HG02885 (cell line): ENCODE data around the gene PKNOX1.
"Not testable (repeated sequence)": the region's sequence is repeated elsewhere in the genome, so short reads cannot be mapped to it uniquely, and the experiment has no call there.

Source experiments
- ATAC-seq: cut with Tn5 transposase; IDR thresholded peaks from one replicate; pipeline ENCODE4 v1.9.1; 2021; ENCODE audit warnings: mild to moderate bottlenecking; ENCODE audit not compliant: unreplicated experiment, poor library complexity

PKNOX1 gene

DNA sequence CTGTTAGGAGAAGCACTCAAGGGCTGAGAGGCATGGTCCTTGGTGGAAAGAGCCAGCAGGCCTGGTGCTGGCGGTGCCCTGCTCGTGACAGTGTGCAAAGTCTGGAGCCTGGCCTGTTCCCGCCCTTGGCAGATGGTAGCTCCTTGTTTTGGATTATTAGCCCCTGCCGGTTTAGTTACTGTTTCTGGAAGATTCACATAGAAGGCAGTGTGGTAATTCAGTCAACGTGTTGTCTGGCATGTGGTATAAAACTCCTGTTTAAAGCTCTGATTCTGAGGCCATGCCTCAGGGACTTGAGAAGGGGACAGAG is 6.8 kb downstream of the PKNOX1 start:
- no peak for ATAC-seq

DNA sequence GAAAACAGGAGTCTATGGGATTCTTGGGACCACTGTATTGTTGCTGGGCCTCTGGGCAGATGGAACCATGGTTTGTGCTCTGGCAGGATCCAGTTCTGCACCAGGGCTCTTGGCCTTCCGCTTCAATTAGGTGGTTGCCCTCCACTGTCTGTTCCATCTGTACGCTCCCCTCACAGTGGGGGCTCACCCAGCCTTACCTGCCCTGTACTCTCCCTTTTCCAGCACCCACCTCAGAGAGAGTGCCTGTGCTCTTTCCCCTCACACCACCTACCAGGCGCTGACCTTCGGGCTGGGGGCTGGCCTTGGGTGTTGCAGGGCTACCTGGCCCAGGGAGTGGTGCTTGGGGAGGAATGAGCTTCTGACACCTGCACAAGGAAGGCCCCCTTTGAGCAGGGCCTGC is 7.5 kb downstream of the PKNOX1 start:
- ATAC-seq: no peak

DNA sequence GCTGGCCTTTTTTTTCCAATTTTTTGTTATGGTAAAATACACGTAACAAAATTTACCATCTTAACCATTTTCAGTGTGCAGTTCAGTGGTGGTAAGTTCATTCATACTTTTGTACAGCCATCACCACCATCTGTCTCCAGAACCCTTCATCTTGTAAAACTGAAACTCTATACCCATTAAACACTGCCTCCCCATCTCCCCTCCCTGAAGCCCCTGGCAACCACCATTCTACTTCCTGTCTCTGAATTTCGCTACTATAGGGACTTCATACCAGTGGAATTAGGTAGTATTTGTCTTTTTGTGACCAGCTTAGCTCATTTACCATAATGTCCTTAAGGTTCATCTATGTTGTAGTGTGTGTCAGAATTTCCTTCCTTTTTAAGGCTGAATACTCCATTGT is 8.7 kb downstream of the PKNOX1 start:
- ATAC-seq: no peak

DNA sequence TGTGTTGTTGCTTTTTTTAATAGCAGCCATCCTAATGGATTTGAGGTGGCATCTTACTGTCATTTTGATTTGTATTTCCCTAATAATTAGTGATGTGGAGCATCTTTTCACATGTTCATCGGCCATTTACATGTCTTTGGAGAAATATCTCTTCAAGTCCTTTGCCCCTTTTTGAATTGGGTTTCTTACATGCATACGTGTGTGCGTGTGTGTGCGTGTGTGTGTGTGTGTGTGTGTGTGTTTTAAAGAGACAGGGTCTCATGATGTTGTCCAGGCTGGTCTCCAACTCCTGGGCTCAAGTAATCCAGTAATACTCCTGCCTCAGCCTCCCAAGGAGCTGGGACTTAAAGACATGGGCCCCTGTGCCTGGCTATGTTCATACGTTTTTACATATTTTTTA is 9.5 kb downstream of the PKNOX1 start:
- no peak for ATAC-seq

DNA sequence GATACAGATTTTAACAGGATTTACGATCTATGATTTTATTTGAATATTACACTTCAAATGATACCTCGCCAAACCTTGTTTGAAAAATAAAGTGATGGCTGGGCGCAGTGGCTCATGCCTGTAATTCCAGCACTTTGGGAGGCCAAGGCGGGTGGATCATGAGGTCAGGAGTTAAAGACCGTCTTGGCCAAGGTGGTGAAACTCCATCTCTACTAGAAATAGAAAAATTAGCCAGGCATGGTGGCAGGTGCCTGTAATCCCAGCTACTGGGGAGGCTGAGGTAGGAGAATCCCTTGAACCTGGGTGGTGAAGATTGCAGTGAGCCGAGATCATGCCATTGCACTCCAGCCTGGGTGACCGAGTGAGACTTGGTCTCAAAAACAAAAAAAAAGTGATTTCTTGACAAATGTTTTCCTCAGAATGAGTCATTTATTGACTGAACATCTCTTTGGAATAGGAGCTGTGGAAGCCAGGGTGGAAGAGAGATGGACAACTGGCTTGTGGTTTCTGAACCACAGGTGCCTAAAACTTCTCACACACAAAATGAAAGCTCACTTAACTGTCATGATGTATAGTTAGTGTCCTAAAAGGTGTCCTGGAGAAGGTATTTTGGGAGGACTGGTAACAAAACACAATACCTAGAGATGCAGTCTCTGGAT is 11.9 kb downstream of the PKNOX1 start:
- no peak for ATAC-seq

DNA sequence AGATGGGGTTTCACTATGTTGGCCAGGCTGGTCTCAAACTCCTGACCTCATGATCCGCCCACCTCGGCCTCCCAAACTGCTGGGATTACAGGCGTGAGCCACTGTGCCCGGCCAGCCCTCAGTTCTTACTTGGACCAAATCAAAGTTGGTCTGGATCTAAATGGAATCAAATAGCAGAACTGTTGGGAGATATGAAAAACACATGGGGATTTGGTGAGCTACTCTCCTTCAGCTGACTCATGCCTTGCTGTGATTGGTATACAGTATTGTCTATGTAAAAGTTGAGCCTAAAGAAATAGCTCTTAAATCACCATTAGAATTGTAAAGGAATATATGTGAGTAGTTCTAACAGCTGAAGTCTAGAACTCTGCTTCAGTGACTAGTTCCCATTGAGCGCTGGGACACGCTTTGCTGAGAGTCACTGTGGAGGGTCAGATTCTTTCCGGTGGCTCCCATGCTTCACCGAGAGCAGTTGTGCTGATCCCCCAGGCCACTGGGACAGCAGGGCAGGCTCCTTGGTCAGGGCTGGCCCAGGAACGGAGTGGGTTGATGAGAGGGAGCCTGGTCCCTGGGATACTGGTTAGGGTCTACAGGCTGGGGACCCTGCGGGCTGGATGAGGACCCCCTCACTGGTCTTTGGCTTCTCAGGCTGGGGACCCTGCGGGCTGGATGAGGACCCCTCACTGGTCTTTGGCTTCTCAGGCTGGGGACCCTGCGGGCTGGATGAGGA is 14.0 kb downstream of the PKNOX1 start:
- ATAC-seq: no peak

DNA sequence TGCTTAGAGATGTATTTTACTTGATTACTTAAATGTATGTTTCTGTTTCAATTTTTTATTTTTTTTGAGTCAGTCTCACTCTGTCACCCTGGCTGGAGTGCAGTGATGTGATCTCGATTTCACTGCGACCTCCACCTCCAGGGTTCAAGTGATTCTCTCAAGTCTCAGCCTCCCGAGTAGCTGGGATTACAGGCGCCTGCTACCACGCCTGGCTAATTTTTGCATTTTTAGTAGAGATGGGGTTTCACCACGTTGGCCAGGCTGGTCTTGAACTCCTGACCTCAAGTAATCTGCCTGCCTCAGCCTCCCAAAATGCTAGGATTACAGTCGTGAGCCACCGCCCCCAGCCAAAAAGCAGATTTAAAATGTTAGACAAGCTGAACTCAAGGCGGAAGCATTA is 15.0 kb downstream of the PKNOX1 start:
- not testable (repeated sequence) for ATAC-seq

DNA sequence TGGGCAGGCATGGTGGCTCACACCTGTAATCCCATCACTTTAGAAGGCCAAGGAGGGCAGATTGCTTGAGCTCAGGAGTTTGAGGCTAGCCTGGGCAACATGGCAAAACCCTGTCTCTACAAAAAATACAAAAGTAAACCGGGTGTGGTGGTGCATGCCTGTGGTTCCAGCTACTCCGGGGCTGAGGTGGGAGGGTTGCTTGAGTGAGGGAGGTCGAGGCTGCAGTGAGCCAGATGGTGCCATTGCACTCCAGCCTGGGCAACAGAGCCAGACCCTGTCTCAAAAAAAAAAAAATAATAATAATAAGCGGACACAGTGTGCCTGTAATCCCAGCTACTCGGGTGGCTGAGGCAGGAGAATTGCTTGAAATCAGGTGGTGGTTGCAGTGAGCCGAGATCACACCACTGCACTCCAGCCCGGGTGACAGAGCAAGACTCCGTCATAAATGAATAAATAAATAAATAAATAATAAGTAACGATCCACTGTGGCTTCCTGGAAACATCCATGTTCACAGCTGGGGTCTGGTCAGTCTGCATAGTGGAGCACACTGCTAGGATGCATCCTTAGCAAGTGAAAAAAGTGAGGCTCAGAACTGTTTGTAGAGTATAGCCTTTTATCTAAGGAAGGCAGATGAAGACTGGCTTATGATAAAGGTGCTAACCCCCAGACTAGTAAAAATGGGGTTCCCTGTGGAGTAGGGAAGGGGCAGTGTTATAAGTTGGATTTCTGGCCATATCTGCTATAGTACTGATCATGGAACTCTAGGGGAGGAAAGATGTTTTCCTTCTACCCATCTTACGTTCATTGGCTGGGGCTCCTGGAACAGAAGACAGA is 15.7 kb downstream of the PKNOX1 start:
- ATAC-seq: no peak

DNA sequence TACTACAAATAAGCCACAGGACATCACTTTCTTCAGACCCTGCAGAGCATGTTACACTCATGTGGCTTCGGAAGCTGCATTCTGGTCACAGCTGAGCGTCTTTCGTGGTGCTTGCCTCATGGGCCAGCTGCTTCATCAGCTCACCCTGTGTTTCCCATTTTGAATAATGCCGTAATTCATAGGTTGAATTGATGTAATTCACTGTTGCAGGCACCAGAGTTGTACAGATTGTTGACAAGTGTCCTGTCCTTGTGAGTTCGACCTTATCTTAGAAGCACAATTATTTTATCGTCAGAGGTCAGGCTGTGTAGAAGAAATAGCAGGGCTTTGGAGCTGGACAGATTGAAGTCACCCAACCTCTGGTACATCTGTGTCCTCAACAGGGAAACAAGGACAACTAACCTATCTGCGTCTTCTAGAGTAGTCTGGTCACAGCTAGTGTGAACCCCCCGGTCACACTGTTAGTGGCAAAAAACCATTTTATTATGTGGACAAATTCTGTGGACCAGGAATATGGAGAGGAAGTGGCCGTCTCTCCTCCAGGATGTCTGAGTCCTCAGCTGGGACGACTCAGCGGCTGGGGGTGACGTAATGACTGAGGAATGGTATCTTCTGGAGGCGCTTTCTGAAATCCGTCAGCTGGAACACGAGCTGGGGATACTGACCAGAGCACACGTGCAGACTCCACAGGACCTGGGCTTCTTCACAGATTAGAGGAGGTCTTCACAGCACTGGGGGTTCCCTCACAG is 17.8 kb downstream of the PKNOX1 start:
- no peak for ATAC-seq

DNA sequence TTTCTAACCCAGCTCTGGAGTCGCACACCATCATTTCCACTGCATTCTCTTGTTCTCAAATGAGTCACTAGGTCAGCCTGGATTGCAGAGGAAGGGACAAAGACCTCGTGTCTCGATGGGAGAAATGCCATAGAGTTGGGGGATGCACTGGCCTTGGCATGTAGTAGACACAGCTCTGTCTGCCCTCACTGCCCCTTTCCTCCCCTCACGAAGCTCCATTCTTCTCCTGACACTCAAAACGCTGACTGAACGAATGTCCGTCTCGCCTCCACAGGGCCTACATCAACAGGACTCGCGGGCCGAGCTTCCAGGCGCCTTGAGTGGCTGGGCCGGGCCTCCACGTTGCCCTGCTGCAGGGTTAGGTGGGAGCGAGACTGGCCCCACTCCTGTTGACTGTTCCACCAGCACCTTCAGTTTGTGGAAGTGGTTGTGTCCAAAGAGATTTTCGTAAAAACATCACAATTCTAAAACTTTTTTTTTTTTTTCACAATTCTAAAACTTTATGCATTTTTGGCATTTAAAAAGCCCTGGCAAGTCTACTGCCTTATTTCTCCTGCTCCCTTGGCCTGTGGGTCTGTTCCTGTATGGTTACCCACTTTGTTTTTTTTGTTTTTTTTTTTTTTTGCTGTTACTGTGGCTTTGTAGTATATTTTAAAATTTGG is 18.8 kb downstream of the PKNOX1 start:
- ATAC-seq: no peak

DNA sequence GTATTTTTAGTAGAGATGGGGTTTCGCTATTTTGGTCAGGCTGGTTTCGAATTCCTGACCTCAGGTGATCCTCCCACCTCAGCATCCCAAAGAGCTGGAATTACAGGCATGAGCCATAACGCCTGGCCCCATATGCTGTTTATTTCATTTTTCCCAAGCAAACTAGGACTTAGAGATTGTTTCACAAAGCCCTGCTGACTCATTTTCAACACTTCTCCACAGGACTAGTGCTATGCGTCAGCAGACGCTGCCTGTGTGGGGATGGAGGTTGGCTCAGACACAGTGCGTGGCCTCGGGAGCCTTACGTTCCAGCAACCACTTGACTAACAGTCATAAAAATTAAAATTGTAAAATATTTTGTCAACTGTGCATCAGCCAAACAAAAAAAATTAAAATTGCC is 22.7 kb downstream of the PKNOX1 start:
- no peak for ATAC-seq

DNA sequence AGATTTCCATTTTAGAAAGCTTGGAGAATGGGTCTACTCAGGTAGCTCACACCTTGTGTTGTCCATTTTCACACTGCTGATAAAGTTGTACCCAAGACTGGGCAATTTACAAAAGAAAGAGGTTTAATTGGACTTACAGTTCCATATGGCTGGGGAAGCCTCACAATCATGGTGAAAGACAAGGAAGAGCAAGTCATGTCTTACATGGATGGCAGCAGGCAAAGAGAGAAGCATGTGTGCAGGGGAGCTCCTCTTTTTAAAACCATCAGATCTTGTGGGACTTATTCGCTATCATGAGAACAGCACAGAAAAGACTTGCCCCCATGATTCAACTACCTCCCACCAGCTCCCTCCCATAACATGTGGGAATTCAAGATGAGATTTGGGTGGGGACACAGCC is 23.6 kb downstream of the PKNOX1 start:
- ATAC-seq: not testable (repeated sequence)

DNA sequence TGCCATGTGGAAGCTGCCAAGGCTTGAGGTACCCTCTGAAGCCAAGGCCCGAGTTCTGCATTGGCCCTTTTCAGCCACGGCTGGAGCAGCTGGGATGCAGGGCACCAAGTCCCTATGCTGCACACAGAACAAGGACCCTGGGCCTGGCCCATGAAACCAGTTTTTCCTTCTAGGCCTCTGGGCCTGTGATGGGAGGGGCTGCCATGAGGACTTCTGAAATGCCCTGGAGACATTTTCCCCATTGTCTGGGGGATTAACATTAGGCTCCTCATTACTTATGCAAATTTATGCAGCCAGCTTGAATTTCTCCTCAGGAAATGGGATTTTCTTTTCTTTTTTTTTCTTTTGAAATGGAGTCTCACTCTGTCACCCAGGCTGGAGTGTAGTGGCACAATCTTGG is 24.8 kb downstream of the PKNOX1 start:
- not testable (repeated sequence) for ATAC-seq

DNA sequence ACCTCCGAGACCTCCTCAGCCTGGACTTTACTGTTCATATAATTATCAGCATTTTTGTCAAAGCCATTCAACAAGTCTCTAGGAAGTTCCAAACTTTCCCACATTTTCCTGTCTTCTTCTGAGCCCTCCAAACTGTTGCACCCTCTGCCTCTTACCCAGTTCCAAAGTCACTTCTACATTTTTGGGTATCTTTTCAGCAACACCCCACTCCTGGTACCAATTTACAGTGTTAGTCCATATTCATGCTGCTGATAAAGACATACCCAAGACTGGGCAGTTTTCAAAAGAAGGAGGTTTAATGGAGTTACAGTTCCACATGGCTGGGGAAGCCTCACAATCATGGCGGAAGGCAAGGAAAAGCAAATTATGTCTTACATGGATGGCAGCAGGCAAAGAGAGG is 25.7 kb downstream of the PKNOX1 start:
- not testable (repeated sequence) for ATAC-seq

DNA sequence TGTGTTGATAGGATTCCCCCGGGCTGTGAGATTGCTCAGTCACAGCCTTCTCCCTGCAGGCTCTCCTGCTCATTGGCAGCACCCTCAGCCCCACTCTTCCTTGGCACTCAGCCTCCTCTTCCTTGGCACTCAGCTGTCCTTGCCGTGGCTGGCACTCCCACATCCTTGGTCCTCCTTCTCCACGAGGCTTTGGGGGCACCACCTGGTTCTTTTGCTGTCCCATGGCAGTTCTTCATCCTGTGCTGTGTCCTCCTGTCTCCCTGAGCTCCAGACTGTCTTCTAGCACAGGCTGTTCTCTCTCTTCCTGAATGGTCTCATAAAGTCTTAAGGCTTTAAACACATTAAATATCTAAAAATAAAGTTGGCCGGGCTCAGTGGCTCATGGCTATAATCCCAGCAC is 27.0 kb downstream of the PKNOX1 start:
- no peak for ATAC-seq

DNA sequence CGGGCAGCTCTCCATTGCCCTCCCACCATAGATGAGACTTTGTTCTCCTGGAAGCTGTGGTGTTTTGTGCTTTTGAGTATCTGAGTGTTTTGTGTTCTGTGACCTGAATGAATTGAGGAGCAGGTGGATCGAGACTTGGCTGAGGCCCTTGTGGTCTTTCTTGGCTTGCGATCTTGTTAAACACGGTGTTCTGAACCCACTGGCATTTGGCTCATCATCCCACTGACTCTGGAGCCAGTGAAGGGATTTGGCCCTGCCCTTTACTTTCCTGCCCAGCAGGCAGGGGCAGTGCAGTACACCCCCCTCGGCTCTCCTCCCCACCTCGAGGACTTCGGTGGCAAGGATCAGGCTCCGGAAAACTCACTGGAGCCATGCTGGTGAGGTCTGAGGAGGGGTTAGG is 30.6 kb downstream of the PKNOX1 start:
- ATAC-seq: no peak

DNA sequence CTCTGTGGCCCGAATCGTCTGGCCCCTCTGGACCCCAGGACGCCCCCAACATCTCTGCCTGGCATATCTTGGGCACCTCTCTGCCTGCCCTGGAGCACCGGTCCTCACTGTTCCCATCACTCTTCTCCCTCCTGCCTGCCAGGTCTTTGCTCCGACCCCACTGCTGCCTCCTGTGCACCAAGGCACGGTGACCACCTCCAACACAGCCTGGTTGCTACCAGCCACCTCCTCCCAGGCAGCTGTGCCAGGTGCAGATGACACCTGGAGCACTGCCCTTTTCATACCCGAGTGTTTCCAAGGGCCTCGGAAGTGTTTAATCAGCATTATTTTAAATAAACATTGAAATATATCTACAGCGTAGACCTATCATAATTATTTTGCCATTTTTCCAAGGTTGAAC is 31.3 kb downstream of the PKNOX1 start:
- ATAC-seq: no peak

DNA sequence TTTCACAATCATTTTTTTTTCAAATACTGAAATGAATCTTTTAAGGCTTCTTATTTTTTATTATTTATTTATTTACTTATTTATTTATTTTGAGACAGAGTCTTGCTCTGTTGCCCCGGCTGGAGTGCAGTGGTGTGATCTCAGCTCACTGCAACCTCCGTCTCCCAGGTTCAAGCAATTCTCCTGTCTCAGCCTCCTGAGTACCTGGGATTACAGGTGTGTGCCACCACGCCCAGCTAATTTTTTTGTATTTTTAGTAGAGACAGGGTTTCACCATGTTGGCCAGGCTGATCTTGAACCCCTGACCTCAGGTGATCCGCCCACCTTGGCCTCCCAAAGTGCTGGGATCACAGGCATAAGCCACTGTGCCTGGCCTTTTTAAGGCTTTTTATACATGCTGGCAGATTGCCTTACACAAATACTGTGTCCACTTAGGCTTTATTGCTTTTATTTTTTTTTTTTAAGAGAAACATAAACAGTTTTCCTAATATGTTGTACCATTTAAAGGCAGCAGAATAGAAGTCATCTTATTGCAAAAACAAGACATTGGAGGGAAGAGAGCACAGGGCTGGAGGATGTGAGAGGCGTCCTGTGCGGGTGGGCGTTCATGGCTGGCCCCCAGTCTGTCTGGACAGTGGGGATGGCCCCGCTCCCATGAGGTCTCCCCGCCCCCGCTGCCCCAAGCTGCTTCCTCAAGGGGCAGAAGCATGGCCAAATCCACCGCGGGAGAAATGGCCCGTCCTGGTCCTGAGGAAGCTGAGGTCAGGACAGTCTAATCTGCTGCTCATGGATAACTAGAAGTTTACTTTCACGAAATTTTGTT is 31.9 kb downstream of the PKNOX1 start:
- ATAC-seq: not testable (repeated sequence)

DNA sequence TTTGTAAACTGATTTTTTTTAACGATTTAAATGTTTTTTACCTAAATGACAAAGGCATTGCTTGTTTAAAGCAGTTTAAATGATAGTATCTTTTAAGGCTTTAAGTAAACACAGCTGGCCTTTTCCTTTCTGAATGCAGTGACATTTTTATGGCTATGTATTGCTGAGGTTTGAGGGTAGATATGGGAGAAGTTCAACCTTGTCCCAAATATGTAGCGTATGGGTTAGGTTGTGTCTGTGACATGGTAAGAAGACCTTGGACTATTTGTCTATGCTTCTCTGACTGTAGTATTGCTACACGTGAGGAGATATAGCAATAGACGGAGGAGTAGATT is 32.5 kb downstream of the PKNOX1 start:
- no peak for ATAC-seq

DNA sequence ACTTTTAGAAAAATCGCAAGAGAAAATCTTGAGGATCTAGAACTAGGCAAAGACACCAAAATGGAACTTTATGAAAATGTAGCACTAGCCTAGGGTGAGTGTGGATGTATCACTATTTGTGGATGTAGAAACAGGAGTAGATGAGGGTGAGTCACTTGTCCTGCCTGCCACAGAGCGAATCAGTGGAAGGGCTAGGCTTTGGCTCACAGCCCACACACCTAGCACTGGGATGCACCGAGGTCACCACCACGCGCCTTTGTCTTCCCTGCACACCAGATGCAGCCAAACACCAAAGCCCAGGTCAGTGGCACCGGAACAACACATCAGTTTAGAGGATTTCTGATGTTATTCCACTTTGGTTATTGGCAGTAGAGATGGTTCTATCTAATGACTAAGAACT is 38.2 kb downstream of the PKNOX1 start:
- no peak for ATAC-seq
